Activated T-helper 1 cell treated with anti-CD3 and anti-CD28 coated beads, Interleukin-12 subunit alpha, Interleukin-12 subunit beta, Interleukin-2, Interleukin-4 antibody, amounts not matched to agents 30 ng/mL and 10 ng/mL and 1 ng/mL, durations not matched to agents 14 hours and 24 hours and 36 hours (primary cell): ENCODE results near the gene L1CAM. TPM values are rescaled to one million over a fixed set of nuclear protein-coding genes. Genes with fewer than 3 reads are reported as not detected.

ENCODE experiments used
- DNase-seq: peaks from one replicate; pipeline ENCODE4 v3.0.0; 2021; ENCODE audit warnings: low spot score
- H3K27ac Mint-ChIP-seq: one replicate; pipeline ENCODE4 v1.8.0; 2021; ENCODE audit warnings: mild to moderate bottlenecking, mixed read lengths
- H3K27me3 Mint-ChIP-seq: one replicate; pipeline ENCODE4 v1.8.0; 2022; ENCODE audit warnings: mild to moderate bottlenecking, moderate library complexity, mixed read lengths; ENCODE audit not compliant: insufficient read depth
- H3K36me3 Mint-ChIP-seq: one replicate; pipeline ENCODE4 v1.8.0; 2021; ENCODE audit warnings: low read depth, mixed read lengths
- H3K4me1 Mint-ChIP-seq: one replicate; pipeline ENCODE4 v1.8.0; 2021; ENCODE audit warnings: low read depth, mixed read lengths
- H3K4me3 Mint-ChIP-seq: one replicate; pipeline ENCODE4 v1.8.0; 2021; ENCODE audit warnings: mild to moderate bottlenecking, moderate library complexity, mixed read lengths
- H3K9me3 Mint-ChIP-seq: one replicate; pipeline ENCODE4 v1.8.0; 2021; ENCODE audit warnings: mixed read lengths
- intact Hi-C: fragments of 100-400 bp; cut with micrococcal nuclease; formaldehyde crosslinking; loops from one replicate; pipeline ENCODE4 v1.15.1; 2024
- total RNA-seq: library from RNA; stranded (reverse); gene quantifications from 2 replicates; pipeline ENCODE4 v1.2.3, GENCODE V29; 2022

L1CAM gene
- total RNA-seq, 1 donor from 2014 or later: 1.7 TPM

- no peak for DNase-seq
- intact Hi-C loops: no loop called here
- Mint-ChIP-seq H3K4me1 (peaks cover 4% of the 10 kb centered on the region), H3K4me3 (peak overlapping the region; percentile 61), H3K27me3 (peaks cover 20% of the 10 kb centered on the region), H3K9me3 (no peaks in the 10 kb centered on the region), H3K36me3 (no peaks in the 10 kb centered on the region), H3K27ac (no peak overlapping the region)
These were observed 675 bp downstream of the L1CAM start for GRCh38 chrX:153885208-153885787.

GRCh38 chrX:153884590-153884989 is 1.4 kb downstream of the L1CAM start:
- H3K4me3 Mint-ChIP-seq: peak overlapping the region; percentile 61
- H3K36me3 Mint-ChIP-seq: no peaks in the 10 kb centered on the region
- intact Hi-C loops: no loop called here
- DNase-seq: no peak
- H3K27me3 Mint-ChIP-seq: peaks cover 22% of the 10 kb centered on the region
- H3K4me1 Mint-ChIP-seq: peaks cover 4% of the 10 kb centered on the region
- no peaks in the 10 kb centered on the region for H3K9me3 Mint-ChIP-seq
- H3K27ac Mint-ChIP-seq: no peak overlapping the region

GRCh38 chrX:153884136-153884535 is 1.8 kb downstream of the L1CAM start:
- intact Hi-C loops: no loop called here
- H3K9me3 Mint-ChIP-seq: no peaks in the 10 kb centered on the region
- peaks cover 8% of the 10 kb centered on the region for H3K4me1 Mint-ChIP-seq
- H3K27me3 Mint-ChIP-seq: peaks cover 21% of the 10 kb centered on the region
- H3K36me3 Mint-ChIP-seq: no peaks in the 10 kb centered on the region
- no peak for DNase-seq
- H3K27ac Mint-ChIP-seq: no peak overlapping the region
- no peak overlapping the region for H3K4me3 Mint-ChIP-seq

- intact Hi-C loops: no loop called here
- DNase-seq: no peak
- Mint-ChIP-seq H3K27me3 (peaks cover 14% of the 10 kb centered on the region), H3K9me3 (no peaks in the 10 kb centered on the region), H3K4me1 (peaks cover 17% of the 10 kb centered on the region), H3K27ac (no peak overlapping the region), H3K36me3 (no peaks in the 10 kb centered on the region), H3K4me3 (no peak overlapping the region)
These were observed 2.7 kb downstream of the L1CAM start for GRCh38 chrX:153883163-153883843.

- H3K4me1 Mint-ChIP-seq: peaks cover 19% of the 10 kb centered on the region
- intact Hi-C loops: no loop called here
- DNase-seq: no peak
- no peaks in the 10 kb centered on the region for H3K9me3 Mint-ChIP-seq
- H3K27me3 Mint-ChIP-seq: peaks cover 8% of the 10 kb centered on the region
- H3K4me3 Mint-ChIP-seq: no peak overlapping the region
- H3K36me3 Mint-ChIP-seq: no peaks in the 10 kb centered on the region
- H3K27ac Mint-ChIP-seq: no peak overlapping the region
These were observed 3.4 kb downstream of the L1CAM start for GRCh38 chrX:153882557-153882956.

- H3K27ac Mint-ChIP-seq: no peak overlapping the region
- H3K9me3 Mint-ChIP-seq: no peaks in the 10 kb centered on the region
- H3K4me1 Mint-ChIP-seq: peaks cover 19% of the 10 kb centered on the region
- H3K4me3 Mint-ChIP-seq: no peak overlapping the region
- intact Hi-C loops: no loop called here
- DNase-seq: no peak
- H3K27me3 Mint-ChIP-seq: peaks cover 8% of the 10 kb centered on the region
- no peaks in the 10 kb centered on the region for H3K36me3 Mint-ChIP-seq
These were observed 3.9 kb downstream of the L1CAM start for GRCh38 chrX:153882086-153882498.

- no peak overlapping the region for H3K4me3 Mint-ChIP-seq
- DNase-seq: no peak
- intact Hi-C loops: no loop called here
- H3K27ac Mint-ChIP-seq: no peak overlapping the region
- no peaks in the 10 kb centered on the region for H3K36me3 Mint-ChIP-seq
- H3K4me1 Mint-ChIP-seq: peaks cover 21% of the 10 kb centered on the region
- no peaks in the 10 kb centered on the region for H3K9me3 Mint-ChIP-seq
- peaks cover 8% of the 10 kb centered on the region for H3K27me3 Mint-ChIP-seq
These were observed 4.7 kb downstream of the L1CAM start for GRCh38 chrX:153881281-153881680.

GRCh38 chrX:153880440-153880815 is 5.5 kb downstream of the L1CAM start:
- no peaks in the 10 kb centered on the region for H3K36me3 Mint-ChIP-seq
- no peaks in the 10 kb centered on the region for H3K9me3 Mint-ChIP-seq
- H3K4me1 Mint-ChIP-seq: peaks cover 24% of the 10 kb centered on the region
- DNase-seq: no peak
- peaks cover 8% of the 10 kb centered on the region for H3K27me3 Mint-ChIP-seq
- no peak overlapping the region for H3K4me3 Mint-ChIP-seq
- intact Hi-C loops: no loop called here
- no peak overlapping the region for H3K27ac Mint-ChIP-seq

GRCh38 chrX:153879741-153880439 is 6.1 kb downstream of the L1CAM start:
- Mint-ChIP-seq H3K27me3 (peaks cover 6% of the 10 kb centered on the region), H3K36me3 (no peaks in the 10 kb centered on the region), H3K27ac (no peak overlapping the region), H3K4me1 (peaks cover 24% of the 10 kb centered on the region), H3K9me3 (no peaks in the 10 kb centered on the region), H3K4me3 (no peak overlapping the region)
- no peak for DNase-seq
- intact Hi-C loops: loop anchor here (1.0 to 5.0 kb wide), 2 partner anchors 46 to 63 kb away; partner anchors contain the start of gene ARHGAP4

- Mint-ChIP-seq H3K4me1 (peaks cover 24% of the 10 kb centered on the region), H3K27ac (peak overlapping the region; percentile 73), H3K36me3 (no peaks in the 10 kb centered on the region), H3K4me3 (peak overlapping the region; percentile 80), H3K27me3 (peaks cover 5% of the 10 kb centered on the region), H3K9me3 (no peaks in the 10 kb centered on the region)
- peak; percentile 8 for DNase-seq
- intact Hi-C loops: loop anchor here (1.0 to 5.0 kb wide), 2 partner anchors 47 to 62 kb away; partner anchors contain the start of gene ARHGAP4
These were observed 6.9 kb downstream of the L1CAM start for GRCh38 chrX:153878969-153879653.

- H3K27me3 Mint-ChIP-seq: peaks cover 5% of the 10 kb centered on the region
- intact Hi-C loops: loop anchor here (5.0 kb wide), 1 partner anchor 61 kb away; no protein-coding TSS in a partner anchor
- H3K4me3 Mint-ChIP-seq: no peak overlapping the region
- H3K36me3 Mint-ChIP-seq: no peaks in the 10 kb centered on the region
- peaks cover 24% of the 10 kb centered on the region for H3K4me1 Mint-ChIP-seq
- no peak for DNase-seq
- no peaks in the 10 kb centered on the region for H3K9me3 Mint-ChIP-seq
- no peak overlapping the region for H3K27ac Mint-ChIP-seq
These were observed 7.6 kb downstream of the L1CAM start for GRCh38 chrX:153878345-153878744.

GRCh38 chrX:153877571-153878261 is 8.3 kb downstream of the L1CAM start:
- intact Hi-C loops: loop anchor here (5.0 kb wide), 1 partner anchor 60 kb away; no protein-coding TSS in a partner anchor
- peaks cover 24% of the 10 kb centered on the region for H3K4me1 Mint-ChIP-seq

More at GRCh38 chrX:153877571-153878261, 8.3 kb downstream of the L1CAM start:
- peaks cover 5% of the 10 kb centered on the region for H3K27me3 Mint-ChIP-seq
- H3K9me3 Mint-ChIP-seq: no peaks in the 10 kb centered on the region
- no peak overlapping the region for H3K27ac Mint-ChIP-seq
- H3K4me3 Mint-ChIP-seq: no peak overlapping the region
- DNase-seq: no peak
- H3K36me3 Mint-ChIP-seq: no peaks in the 10 kb centered on the region
